OCI-LY7 (cell line): ENCODE results near the gene CDK4.

Experiments
- EZH2phosphoT487 ChIP-seq: fragments of 200-600 bp; sonication (generic); IDR thresholded peaks from 2 replicates; pipeline ENCODE4 v1.6.1; 2018; ENCODE audit warnings: low read depth, borderline replicate concordance, mild to moderate bottlenecking, mixed run types, antibody characterized with exemption, low read length, moderate library complexity, mixed read lengths
- TF ChIP-seq, protein P1 (sequence below): fragments of 200-600 bp; sonication (generic); conservative IDR thresholded peaks from 2 replicates; pipeline ENCODE4 v1.5.1; 2014; ENCODE audit warnings: mild to moderate bottlenecking, antibody characterized with exemption, low read length, moderate library complexity, mixed read lengths

DNA sequence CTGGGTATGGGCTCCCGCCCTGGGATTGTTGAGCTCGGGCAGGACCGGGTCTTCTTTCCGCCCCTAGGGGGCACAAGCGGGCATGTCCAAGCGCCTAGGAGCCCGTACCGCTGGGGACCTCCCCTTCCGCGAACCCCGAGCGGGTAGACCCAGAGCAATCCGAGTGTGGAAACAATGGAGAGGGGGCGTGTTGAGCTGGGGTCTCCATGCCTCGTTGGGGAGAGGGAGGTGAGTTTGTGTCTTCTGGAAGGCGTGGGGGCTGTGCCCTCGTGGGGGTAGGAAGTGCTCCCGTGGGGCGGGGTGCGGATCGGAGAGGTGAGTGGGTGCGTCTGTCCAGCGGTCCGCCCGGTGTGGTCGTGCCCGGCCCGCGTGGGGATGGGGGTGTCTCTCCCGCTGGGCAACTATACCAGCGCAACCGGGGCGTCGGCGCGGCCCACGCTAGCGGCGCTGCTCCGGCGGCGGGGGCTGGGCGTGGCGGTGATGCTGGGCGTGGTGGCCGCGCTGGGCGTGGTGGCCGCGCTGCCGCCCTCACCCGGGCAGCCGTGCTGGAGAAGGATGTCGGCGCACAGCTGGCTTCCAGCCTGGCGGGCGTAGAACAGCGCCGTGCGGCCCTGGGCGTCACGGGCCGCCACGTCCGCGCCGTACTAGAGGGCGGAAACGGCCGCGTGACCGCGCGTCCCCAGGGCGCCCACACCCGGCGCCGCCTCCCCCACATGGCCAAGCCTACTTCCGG is 25.8 kb downstream of the CDK4 start:
- TF ChIP-seq, protein P1, sequence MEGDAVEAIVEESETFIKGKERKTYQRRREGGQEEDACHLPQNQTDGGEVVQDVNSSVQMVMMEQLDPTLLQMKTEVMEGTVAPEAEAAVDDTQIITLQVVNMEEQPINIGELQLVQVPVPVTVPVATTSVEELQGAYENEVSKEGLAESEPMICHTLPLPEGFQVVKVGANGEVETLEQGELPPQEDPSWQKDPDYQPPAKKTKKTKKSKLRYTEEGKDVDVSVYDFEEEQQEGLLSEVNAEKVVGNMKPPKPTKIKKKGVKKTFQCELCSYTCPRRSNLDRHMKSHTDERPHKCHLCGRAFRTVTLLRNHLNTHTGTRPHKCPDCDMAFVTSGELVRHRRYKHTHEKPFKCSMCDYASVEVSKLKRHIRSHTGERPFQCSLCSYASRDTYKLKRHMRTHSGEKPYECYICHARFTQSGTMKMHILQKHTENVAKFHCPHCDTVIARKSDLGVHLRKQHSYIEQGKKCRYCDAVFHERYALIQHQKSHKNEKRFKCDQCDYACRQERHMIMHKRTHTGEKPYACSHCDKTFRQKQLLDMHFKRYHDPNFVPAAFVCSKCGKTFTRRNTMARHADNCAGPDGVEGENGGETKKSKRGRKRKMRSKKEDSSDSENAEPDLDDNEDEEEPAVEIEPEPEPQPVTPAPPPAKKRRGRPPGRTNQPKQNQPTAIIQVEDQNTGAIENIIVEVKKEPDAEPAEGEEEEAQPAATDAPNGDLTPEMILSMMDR, result peak; percentile 57
- TF ChIP-seq EZH2phosphoT487, result no peak
